Islet of Langerhans (tissue), 1 donor: ENCODE results near the gene PCARE.

Experiments used
- FAIRE-seq: peaks from one replicate; lab custom pipeline; 2011; peaks lifted over from hg19 to GRCh38; lab: Jason Lieb, UNC

Gene PCARE

DNA sequence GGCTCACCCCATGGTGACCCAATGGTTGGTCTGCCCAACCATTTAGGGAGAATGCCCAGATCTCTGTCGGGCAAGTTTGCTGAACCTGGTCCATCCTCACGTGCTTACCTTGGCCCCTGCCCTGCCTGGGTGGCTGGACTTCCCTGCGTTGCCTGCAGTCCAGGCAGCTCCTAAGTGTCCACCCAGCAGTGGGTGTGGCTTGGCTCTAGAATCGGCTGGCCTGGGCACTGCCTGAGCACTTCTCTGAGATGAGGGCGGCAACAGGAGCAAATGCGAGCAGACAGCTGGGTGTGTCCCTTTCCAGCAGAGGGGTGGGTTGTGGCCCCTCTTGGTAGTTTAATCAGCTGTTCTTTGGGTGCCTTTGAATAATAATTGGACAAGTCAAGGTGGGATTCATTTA, 11.3 kb downstream of the PCARE start:
- no peak for FAIRE-seq

DNA sequence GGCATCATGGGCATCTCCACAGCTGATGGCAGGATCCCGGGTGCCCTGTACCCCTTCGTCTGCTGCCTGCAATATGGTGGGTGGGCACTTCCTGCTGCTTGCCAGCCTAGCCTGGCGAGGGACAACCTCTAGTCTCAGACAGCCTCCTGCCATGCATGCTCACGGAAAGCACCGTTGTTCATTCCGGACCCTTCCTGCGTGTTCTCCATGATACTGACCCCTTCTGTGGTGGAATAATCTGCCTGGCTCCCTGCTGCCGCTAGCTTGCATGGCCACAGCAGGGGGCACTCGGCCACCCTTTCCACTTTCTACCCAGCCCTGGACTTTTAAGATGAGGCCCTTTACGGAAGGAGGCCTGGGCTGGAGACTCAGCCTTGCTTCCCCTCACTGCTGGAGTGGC, 12.0 kb downstream of the PCARE start:
- no peak for FAIRE-seq

DNA sequence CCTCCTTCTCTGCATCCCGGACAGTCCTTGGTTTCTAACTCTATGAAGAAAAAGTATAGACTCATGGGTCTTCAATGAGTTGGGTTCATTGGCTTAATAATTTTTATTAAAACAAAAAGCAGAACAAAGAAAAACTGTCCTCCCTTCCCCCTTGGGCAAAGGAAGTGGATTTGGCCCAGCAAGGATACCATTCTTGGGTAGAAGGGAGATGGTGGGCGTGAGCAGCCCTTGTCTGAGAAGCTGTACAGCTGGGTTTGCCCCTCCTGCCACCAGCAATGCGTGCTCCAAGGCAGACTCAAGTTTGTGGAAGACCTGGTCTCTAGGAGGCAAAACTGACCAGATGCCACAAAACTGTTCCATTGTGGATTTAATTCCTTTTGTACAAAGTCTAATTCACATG, 12.7 kb downstream of the PCARE start:
- FAIRE-seq: no peak

DNA sequence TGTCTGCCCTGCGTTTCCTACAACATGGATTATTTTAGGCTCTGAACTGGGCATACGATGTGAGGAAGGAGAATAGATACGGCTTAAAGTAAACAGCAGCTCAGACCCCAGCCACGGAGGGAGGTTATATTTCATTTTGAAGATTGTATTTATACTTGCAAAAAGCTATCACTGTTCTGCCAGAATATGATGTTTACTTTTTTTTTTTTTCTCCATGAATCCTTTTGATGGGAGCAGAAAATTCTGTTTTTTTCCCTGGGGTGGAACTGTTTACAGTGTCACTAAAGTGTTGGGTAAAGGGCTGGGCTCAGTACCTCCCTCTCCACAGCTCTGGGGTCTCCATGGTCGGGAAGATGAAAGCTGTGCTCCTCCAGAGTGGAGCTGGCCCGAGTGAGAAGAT, 13.1 kb downstream of the PCARE start:
- no peak for FAIRE-seq

DNA sequence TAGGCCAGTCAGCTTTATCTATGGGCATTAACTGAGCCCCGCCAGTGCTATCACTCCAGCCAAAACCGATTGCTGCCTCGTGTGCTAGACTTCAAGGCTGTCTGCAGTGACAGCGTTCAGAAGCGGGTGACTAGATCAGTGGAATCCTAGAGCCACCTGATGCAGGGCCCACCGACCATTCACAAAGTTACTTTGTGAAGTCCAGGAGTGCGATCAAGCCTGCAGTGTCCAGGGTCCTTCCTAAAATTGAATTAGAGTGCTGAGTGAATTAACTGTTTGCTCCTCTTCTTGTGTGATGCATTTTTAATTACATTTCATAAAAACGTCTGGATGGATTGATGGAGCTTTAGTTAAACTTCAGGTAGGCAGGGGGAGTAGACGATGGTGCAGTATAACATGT, 13.9 kb downstream of the PCARE start:
- FAIRE-seq: no peak

DNA sequence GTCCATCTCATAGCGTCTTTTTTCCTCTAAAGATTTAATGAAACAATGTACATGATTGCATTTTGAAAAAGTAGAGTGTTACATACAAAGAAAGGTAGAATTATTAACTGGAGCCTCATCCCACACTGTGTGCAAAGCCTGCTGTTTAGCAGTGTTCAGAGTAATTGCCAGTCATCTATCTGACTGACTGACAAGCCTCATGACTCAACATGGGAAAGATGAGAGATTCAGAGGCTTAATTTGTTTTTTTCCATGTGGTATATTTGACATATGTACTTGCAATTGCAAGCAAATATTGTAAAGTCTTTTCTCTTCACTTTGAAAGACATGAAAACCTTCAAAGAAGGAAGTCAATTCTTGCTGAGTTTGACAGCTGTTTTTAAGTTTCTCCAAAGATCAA, 14.7 kb downstream of the PCARE start:
- FAIRE-seq: no peak

DNA sequence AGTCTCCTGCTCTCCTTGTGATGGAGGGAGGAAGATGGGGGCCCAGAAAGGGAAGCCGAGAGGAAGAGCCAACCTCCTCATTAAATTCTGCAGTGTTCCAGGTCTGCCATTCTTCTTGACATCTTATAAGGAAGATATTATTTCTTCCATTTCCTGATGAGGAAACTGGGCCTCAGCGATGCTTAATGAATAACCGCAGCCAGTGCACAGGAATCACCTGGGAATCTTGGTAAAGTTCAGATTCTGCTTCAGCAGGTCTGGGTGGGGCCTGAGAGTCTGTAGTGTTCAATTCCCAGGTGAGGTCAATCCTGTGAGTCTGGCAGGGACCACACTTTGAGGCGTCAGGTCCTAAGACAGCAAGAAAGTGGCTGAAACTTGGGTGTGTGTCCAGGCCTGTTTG, 17.3 kb downstream of the PCARE start:
- no peak for FAIRE-seq

DNA sequence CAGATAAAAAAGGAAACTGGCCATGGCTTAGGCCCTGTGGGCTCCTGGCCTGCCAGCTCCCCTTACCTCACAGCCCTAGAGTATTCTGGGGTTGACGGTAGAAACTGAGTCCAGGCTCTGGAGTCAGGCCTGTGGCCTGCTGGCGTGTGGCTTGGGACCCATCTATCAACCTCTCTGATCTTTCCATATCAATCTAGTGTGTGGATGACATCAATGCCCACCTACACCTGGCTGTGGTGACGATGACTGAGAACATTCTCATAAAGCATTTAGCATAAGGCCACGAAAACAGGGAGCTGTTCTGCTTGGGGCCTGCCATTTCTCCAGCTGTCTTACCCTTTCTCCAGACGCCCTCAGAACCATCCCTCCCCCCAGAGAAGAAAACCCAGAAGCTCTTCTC, 17.9 kb downstream of the PCARE start:
- no peak for FAIRE-seq

DNA sequence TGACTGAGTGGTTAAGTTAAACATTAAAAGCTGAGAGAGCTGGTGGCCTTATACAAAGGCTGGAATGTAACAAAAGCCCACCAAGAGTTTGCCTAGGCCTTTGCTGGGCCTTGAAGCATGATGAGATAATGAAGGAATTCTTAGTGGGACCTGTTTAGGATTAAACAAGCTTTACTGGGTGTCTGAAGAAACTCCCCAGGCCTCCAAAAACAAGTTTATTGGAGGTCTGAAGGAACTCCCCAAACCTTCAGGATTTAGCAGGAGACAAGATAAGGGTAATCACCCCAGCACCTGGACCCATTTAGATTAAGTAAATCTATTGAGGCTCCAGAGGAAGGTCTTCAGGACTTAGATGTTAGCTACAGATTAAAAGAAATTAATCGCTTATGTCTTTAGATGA, 18.7 kb downstream of the PCARE start:
- no peak for FAIRE-seq

DNA sequence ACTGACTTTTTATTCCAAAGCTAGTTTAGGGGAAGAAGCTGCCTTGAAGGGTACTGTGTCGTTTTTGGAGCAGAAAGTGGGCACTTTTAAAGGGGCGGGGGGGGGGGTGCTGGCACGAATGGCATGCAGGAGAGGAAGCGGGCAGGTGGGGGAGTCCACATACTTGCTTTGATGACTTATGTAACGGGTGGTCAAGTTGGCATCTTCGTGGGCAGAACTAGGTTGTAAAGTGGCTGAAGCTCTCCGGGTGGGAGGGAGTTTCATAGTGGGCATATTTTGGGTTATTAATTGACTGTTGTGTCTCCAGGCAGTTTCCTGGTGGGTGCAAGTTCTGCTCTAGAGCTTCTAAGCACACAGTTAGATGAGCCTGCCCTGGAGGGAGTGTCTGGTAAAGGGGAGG, 19.9 kb downstream of the PCARE start:
- FAIRE-seq: no peak

DNA sequence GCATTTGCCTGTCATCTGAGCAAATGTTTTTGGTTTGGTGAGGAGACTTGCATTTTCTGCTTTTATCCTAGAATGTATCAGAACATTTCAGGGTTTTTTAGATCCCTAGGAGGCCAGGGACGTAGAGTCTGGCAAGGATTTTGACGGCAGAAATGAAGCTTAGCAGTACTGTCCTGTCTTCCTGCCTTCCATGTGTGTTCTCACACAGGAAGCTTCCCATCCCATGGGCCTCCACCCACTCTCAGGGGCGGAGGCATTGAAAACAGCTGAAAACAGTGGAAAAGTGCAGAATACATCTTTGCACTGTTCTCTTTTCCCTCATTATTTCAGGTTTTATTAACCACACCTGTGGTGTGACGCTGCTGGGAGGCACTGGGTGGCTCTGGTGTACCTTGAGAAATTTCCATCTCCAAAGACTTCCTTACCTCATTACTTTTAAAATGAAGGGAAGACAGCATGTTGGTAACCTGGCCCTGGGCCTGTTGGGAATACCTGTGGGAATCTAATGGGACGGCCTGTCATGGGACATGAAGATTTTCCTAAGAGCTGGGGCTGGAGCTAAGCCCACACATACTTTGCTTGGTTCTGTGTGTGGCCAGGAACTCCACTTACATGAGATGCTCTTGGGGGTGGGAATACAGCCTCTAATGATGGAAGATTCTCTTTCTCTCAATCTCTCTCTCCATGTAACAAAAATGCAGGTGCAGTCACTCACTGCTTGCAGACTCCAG, 20.5 kb downstream of the PCARE start:
- no peak for FAIRE-seq

DNA sequence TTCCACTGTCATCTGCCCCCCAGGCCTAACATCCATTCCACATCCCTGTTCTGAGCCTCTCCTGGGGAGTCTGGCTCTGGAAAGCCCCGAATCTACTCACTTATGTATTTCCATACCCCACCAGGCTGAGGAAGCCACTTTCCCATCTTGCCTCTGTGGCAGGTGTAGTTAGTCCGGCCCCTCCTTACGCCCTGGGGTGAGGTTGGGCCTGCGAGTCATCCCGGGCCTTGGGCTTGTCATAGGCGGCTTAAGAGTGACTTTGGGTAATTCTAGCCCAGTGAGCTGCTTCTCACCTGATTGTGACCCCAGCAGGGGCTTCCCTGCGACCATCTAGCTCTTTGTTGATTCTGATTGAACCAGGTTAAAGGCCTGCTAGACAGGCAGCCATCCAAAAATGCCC, 21.1 kb downstream of the PCARE start:
- FAIRE-seq: no peak

DNA sequence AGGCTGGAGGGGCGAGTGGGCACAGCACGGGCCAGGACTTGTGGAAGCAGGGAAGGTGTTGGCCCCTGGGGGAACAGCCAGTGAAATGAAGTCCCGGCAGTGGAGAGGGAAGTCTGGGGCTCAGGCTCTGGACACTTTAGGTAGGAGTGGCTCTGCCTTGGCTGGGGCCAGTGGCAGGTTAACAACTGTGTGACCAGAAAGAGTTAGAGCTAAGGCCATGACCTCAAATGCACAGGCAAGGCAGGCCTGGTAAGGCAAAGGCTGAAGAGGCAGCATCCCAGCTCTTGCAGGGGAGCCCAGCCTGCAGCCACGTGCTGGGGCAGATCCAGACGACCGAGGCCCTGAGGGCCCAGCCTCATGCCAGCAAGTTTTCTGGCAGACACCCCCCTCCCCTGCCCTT, 21.5 kb downstream of the PCARE start:
- FAIRE-seq: no peak

DNA sequence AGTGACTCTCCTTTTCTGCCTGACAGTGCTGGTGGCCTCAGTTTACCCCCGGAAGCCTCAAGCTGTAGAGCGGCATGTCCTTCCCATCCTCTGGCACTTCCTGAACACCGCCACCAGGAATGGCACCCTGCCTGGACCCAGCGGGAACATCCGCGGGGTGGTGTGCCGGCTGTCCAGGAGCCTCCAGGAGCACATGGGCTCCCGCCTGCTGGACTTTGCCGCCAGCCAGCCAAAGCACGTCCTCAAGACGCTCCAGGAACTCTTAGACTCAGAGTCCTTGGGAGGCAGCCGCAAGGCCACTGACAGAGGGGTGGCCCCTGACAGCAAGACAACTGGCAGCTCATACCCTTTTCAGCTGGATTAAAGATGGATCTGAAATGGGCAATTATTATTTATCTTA, 22.6 kb downstream of the PCARE start:
- FAIRE-seq: no peak

DNA sequence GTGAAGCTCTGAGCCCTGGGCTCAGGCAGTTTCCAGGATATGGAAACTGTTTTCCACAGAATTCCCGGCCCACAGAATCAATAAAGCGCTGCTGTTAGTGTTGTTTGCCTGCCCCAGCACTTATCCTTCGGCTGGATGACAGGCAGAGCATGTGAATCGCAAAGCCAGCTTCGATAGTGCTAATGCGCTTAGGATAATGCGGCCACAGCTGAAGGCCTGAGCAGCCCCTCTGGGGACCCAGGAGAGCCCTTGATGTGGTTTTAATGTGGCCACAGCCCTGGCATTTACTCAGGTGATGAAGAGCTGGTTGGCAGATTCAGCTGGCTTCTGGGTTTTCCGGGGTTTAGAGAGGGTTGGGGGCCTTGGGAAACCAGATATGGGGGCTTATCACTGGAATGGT, 23.7 kb downstream of the PCARE start:
- FAIRE-seq: no peak

DNA sequence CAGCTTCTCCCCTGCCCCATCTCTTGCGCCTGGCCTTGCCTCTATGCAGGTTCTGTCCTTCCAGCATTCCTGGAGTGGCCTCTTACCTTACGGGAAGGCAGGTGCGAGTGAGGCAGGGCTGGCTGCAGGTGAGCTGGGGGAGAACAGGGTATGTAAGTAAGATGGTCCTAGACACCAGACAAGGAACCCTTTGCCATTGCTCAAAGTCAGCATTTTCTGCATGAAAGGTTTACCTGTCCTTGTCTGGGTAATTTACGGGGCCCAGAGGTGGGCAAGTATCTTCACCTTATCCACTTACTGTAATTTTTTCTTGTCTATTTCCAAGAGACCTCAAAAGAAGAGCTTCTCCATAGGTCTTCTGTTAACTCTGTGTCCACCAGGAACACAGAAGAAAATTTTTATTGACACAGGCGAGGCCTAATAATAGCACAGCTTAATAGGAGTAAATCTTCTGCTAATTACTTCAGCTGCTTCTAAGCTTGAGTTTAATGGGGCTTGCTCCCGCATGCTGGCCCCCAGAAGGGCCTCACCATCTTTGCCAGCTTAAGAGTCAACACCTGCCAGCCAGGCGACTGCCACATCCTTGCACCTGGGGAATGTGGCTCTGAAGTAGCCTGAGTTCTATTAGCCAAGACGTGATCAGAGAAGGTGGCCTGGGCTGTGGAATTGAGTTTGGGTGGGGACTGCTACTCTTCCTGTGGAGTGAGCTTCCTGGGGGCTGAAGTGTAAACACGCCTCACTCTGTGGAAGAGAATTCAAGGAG, 27.1 kb downstream of the PCARE start:
- FAIRE-seq: no peak

DNA sequence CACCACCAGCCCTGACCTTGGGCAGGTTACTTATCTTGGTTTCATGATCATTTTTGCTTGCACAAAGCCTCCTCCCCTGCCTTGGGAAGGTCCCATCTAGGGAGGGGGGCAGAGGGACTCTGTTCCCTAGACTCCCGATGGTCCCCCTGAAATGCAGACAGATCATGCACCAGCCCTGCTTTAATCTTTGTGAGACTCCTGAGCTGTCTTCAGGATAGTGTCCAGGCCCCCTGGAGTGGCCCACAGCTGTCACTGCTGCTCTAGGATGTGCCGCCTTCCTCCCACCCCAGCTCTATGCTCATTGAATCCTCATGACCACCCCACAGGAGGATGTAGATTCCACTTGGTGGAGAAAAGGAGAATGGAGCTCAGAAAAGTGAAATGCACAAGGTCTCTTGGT, 28.0 kb downstream of the PCARE start:
- no peak for FAIRE-seq

DNA sequence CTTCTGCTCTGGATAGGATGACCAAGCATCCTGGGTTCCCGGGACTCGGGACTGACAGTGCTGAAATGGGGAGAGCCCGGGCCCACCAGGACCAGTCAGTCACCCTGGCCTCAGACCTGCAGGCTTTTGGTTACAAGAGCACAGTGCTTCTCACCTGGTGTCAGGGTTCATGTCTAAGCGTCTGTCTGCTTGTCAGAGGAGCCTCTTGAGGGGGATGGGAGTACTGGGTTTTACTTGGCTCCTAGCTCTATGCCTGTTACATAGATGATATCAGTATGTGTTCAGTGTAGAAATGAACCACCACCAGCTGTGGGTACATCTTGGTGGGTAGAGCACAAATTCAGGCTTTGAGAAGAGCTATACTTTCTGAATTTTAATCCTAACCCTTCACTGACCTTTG, 29.9 kb downstream of the PCARE start:
- FAIRE-seq: no peak

DNA sequence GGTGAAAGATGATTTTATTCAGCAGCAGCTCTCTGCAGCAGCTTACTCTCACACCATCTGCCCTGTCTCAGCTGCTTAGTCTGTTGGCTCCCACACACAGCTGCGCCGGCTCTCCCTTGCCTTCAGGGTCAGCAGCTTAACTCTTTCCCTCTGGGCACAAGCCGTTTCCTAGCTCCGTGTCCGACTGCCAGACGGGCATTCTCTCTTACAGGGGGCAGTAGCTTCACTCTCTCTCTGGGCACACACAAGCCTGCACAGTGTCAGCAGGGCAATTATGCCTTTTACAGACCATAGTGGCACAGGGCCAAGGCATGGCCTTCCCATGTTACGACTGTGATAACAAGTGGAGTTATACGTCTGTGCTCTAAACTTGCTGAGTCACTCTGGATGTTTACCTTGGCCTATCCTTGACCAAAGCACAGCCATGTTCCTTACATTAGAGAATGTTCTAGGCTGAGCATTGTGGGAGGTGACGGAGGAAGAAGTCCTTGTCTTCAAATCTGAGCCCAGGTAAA, 31.7 kb downstream of the PCARE start:
- FAIRE-seq: no peak

DNA sequence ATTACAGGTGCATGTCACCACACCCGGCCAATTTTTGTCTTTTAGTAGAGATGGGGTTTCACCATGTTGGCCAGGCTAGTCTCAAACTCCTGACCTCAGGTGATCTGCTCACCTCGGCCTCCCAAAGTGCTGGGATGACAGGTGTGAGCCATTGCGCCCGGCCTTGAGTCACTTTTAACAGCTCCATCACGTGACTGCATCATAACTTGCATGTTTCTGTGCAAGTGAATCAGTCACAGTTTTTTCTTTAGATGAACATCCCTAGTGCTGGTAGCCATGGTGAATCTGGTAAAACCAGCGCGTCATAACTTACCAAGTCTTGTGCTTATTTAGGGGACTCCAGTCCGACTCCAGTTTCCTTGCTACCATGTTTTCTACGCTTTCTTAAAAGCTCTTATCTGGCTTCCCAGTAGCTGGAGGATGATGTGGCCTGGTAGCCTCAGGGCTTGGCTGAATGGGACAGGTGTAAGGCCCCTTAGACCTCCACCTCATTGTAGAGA, 33.1 kb downstream of the PCARE start:
- FAIRE-seq: no peak

DNA sequence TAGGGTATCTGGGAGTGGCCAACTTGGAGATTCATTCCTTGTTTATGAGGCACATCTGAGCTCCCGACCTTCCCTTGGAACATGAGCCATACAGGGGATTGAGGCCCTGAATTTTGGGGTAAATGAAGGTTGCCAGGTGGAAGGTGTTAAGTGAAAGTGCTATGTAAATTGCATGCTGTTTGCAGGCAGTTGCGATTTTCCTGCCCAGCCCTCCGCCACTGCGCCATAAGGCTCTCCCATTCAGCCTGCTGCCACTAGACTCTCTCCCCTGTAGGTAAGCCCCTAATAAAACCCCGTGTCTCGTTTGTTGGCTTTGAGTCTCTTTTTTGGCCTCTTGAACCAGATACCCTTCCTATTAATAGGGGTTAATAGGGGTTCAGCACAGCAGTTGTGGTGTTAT, 33.8 kb downstream of the PCARE start:
- no peak for FAIRE-seq

DNA sequence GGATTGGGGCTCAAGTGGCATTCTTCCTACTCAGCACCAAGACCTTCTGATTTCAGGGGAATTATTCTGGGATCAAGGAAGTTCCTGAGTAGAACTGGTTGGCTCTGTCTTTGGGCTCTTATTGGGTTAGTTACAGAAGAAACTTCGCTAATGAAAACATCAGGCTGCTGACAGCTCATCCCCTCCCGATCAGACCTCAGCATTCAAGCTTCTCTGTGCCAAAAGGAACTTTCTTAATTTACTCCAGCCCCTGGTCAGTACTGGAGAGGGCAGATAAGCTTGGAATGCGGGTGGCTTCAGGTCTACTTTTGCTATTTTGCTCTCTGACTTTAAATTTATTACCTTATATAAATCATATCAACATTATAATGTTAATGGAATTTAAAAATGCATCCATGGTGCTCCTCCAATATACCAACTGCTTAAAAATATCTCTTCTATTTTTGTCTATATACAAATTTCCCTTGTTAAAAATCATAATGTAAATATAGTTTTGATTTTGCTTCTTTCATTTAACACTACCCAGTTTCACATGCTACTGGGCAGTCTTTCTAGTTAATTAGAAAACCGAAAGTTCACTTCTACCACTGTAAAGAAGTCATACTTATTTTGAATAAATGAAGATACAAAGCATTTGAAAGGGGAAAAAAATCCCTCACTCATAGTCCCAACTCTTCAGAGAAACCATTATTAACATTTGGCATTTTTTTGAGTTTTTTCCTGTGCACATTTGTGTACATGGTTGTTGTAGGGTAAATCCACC, 34.4 kb downstream of the PCARE start:
- FAIRE-seq: no peak
